NCI-H187 (cell line): Measurements from ENCODE around the gene NR4A2.
"Not testable (repeated sequence)": the region's sequence is repeated elsewhere in the genome, so short reads cannot be mapped to it uniquely, and the experiment has no call there.

Experiments
- DNase-seq, 2 experiments: peaks; one replicate each; lab custom pipeline; 2025; lab: John Stamatoyannopoulos, UW

NR4A2 gene

DNA sequence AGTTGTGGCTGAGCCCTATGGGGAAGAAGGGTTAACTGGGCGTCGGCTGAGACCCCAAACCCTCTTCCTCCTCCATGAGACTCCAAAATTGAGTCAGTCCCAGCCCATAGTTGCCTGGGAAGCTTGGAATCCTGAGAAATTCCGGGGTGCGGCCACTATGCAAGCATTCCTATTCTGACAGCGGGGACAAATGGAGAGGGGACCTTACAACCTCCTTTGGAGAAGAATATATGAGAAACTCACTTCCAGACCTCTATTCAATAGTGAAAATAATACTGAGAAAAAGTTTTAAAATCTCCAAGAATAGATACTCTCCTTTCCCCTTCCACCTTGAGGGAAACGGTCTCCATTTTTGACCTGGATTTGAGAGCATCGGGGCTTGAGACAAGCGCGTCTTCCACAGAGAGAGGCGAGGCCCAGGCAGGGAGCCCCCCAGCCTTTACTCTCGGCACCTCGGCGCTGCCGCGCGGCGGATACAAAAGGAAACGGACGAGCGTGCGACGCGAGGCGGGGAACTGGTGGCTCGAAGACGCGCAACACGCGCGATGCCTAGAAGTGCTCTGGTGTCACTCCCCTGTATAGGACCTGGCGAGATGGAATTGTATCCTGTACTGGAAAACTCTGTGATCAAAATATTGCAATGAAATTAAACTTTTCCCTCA is 11.1 kb downstream of the NR4A2 start:
- no peak for DNase-seq

DNA sequence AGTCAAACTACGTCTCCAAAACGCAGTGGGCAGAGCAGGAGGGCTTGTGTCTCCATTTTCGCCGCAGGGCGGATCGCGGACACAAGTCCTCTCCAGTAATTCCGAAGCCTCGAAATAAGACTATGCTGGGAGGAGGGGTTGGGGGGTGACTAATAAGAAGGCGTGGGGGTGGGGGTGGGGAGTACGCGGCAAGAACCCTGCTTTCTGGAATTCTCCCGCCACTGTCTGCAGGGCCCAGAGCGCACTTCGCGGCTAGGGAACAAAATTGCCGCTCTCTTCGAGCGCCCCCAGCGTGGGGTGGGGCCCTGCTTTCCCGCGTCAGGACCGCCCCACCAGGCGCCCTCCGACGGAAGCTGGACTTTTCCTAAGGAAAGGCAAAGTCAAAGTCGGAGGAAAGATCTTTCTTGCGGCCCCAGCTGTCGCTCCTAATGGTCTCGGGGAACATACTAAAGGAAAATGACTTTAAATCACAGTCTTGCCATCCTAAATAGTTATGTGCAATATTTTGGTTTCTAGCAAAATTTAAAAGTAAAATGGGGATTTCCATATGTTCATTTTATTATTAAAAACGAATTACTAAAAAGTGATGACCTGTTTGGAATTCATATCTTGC is 11.9 kb downstream of the NR4A2 start:
- DNase-seq, result no peak

DNA sequence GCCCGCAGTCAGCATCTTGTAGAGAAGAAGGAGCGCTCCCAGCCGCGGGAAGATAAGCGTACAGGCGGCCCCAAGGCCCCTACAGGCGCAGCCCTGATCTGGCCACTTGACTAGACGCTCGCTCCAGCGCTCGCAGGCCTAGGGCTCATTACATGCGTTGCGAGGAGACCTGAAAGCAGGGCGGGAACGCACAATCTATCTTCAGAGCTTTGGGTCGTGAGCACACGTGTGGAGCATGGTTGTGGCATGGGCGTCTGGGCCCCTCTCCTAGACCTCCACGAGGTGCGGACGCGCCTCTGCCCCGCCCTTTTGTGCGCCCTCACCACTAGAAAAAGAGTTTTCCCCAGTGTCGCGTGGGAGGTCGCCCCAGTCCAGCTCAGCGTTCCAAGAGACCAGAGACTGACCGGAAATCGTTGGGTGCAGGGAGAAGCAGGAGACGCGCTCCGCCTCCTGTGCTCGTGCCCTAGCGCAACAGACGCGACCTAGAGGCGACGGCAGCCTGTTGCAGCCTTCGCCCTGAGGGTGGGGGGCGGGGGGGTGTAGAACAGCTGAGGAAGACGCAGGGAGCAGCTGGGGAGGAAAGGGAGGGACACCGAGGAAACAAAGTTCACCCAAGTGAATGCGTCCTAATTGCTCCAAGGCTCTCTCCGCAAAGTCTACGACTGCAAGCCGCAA is 12.6 kb downstream of the NR4A2 start:
- DNase-seq, result no peak

DNA sequence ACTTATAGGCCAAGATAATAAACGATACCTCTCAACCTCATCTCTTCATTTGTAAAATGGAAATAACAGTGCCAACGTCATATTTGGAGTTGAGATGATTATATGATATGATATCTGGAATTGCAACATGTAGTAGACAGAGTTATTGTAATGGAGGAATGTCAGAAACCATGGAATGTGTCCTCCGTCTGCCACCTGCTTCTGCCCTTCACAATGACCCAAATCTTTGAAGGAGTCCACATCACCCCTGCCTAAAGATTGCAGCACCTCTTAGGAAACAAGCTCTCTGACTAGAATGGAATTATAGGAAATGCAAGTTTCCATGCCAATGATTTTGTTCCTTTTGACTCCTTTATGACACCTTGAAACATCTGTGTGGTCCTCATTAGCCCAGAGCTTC is 14.9 kb downstream of the NR4A2 start:
- no peak for DNase-seq

DNA sequence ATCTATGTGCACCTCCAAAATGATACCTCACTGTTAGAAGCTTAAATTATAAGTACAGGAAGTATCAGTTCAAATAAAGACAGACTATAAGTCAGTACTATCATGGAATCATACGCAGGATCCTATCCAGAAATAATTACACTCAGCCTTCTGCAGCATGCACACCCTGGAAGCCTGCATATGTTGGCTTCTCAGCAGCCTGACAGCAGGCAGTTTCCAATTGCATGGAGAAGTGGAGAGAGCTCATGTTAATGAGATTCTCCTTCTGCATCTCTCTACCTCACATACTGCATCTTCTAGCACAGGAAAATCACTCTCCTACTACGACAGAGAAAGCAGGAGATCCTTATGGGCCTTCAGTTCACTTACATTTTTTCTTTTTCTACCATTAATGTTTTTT is 20.5 kb downstream of the NR4A2 start:
- no peak for DNase-seq

DNA sequence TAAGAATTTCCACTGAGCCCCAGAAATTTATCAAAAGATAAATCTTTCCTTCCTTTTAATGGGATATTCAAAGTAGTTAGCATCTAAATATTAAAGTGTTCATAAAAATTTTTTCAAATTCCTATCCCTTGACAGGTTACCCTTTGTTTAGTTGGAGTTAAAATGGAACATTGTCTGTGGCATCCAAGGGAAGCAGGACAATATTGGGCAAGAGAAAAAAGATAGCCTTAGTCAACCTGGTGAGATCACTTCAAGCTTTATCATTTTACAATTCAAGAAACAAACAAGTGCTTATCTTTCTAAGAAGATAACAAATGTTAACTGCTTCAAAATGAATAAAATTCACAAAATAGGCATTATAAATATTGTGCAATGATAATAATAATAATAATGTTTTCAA is 21.7 kb downstream of the NR4A2 start:
- DNase-seq, result no peak

DNA sequence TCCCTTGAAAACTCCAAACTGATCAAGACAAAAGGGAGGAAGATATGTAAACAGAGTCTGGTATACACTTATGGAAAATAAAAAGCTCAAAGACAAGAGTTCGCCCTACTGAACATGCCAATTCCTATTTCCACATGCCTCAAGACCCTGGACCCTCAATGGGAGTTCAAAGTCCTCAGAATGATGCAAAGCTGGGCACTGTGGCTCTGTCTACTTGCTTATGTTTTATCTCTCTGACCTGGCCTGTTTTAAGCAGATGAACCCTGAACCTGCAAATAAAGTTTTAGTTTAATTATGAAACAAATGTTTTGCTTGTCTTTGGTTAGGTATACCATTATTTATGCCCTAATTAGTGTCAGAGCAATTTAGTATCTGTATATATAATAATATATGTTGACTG is 22.6 kb downstream of the NR4A2 start:
- no peak for DNase-seq

DNA sequence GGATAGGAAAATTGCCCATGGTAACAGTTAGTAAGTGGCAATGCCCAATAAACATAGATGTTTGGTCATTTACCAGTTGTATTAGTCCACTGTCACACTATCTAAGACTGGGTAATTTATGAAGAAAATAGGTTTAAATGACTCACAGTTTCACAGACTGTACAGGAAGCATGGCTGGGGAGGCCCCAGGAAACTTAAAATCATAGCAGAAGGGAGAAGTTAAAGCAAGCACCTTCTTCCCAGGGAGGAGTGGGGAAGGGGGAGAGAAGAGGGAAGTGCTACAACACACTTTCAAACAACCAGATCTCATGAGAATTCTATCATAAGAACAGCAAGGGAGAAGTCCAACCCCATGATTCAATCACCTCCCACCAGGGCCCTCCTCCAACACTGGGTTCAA is 23.4 kb downstream of the NR4A2 start:
- no peak for DNase-seq

DNA sequence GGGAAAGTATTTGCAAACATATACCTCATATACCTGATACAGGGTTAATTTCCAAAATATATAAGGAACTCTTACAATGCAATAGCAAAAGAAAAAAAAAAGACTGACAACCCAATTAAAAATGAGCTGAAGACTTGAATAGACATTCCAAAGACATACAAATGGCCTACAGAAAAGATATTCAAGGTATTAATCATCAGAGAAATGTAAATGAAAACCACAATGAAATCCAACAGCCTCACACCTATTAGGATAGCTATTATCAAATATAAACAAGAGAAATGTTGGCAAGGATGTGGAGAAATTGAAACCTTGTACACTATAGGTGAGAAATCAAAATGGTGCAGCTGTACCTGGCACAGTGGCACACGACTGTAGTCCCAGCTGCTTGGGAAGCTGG is 25.7 kb downstream of the NR4A2 start:
- no peak for DNase-seq

DNA sequence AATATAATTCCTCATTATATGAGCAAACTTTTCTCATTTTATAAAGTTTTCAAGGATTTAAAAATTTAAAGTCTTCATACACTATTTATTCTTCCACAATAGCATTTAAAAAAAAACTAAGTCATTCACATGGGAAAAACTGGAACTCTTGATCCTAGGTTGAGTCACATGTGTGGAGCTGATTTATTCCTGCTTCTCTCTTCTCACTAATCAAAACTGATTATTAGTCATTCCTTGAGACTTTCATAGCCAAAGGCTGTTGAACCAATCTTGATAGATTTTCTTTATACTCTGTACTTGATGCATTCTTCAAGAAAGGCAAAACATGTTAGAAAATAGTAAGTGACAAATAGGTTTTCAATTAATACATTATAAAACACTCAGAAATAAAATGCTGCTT is 27.4 kb downstream of the NR4A2 start:
- DNase-seq, result no peak

DNA sequence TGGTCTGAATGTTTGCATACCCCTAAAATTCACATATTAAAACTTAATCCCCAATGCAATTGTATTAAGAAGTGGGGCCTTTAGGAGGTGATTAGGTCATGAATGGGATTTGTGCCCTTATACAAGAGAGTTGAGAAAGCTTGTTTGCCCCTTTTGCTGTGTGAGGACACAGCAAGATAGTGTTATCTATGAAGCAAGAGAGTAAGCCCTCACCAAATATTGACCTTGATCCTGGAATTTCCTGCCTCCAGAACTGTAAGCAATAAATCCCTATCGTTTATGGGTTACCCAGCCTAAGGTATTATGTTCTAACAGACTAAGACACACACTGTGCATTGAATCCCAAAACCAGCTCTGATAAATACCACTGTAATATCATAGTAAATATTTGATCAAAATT is 32.2 kb downstream of the NR4A2 start:
- DNase-seq, result no peak

DNA sequence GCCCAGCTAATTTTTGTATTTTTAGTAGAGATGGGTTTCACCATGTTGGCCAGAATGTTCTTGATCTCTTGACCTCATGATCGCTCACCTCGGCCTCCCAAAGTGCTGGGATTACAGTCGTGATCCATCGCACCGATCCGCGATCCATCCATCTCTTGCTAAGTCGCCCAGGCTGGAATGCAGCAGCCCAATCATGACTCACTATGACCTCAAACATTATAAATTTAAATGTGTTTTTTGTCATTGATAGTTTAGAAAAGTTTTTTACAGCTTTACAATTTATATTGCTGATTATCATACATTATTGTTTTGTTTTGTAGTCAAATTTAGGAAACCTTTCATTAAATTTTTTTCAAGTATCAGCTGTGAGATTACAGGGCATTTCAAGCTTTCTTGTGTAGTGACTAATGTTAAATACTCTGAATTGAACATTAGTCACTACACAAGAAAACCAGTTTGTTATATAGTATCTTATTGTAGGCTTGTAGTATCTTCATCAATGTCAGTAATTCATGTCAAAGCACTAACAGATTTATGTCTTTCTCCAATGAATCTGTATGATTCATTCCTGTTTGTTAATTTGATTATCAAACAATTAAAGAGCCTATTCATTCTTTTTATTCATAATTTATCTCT is 37.5 kb downstream of the NR4A2 start:
- no peak for DNase-seq

DNA sequence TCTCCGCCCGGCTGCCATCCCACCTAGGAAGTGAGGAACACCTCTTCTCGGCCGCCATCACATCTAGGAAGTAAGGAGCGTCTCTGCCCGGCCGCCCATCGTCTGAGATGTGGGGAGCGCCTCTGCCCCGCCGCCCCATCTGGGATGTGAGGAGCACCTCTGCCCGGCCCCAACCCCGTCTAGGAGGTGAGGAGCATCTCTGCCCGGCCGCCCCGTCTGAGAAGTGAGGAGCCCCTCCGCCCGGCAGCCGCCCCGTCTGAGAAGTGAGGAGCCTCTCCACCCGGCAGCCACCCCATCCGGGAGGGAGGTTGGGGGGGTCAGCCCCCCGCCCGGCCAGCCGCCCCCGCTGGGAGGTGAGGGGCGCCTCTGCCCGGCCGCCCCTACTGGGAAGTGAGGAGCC is 39.1 kb downstream of the NR4A2 start:
- DNase-seq, result not testable (repeated sequence)

DNA sequence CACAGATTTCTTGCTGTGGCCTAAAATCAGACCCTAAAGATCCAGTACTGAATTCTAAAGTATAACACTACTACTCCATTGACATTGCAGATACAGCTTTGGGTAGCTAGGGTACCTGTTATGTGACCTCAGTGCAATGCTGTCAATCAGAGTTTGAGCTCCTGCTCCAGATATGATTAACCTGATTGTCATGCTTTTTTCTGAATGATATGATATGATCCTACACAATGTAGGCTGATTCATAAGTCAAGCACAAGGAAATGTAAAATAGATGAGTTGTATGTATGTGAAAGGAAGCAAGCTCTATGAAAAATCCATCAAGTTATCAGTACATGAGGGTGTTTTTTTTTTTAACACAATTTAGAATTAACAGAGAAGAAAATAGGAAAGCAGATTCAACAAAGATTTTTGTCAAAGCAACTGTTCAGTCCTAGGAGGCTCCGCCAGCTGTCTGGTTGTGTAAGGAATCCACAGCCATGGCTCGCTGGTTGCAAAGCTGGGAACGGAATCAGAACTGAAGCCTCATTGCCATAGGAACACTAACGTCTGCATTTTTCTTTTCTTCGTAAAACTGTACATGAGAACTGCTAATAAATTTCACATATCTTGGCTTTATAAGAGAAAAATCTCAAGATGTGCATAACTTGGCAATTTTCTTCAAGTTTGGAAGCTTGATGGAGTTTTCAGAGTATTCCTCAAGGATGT is 52.9 kb downstream of the NR4A2 start:
- DNase-seq, result no peak
